Fibroblast of pulmonary artery (primary cell): ENCODE results near the gene CCNL1.

ENCODE experiments used
- DNase-seq: peaks from one replicate; pipeline ENCODE4 v3.0.0-alpha.2; 2010; ENCODE audit warnings: low read depth
- H3K4me3 ChIP-seq: replicated peaks from 2 replicates; pipeline ENCODE4 v1.5.1; 2011; ENCODE audit warnings: low read depth, mild to moderate bottlenecking, control low read depth, low read length, moderate library complexity
- TF ChIP-seq, protein P1 (sequence below): IDR thresholded peaks from 2 replicates; pipeline ENCODE4 v1.5.1; 2011; ENCODE audit warnings: mild to moderate bottlenecking, control low read depth, low read length, inconsistent platforms; ENCODE audit errors: missing control alignments

CCNL1 gene

DNA sequence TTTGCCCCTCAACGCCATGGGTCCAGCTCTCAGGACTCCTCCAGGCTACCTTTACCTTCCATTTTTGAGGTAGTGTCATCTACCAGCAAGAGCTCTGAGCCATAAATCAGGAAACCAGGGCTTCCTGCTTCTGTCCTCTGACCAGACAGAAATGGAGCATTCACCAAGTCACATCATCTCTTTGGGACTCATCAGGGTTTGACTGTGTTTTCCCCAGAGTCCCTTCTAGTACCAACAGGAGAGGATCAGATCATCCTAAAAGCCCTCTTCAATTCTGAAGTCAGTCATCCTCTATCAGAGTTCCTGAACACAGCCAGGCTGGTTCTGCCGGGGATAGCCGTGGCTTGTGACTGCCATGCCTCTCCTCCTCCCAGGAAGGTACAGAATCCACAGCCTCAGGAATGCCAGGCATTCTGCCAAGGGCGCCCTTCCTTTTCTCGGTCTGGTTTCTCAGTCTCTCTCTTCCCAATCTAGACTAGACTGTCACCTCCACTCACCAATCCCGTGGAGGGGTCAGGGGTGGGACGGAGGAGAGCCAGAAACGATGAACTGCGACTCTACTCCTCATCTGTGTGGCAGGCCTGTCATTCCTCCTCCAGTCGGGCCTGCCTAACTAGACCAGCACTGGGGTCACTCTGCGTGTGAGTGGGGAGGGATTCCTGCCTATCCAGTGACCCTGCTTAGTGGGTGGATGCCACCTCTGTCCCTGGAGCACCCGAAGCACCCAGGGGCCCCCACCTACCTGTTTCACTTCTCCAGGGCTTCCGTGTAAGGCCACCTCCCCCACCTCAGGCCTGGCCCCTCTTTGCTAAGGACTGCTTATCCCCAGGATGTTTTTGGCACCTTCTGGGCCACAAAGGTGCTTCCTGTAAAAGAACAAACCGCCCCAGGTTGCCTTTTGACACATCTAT lies 30.9 kb downstream of the CCNL1 start:
- peak; percentile 78 for DNase-seq
- TF ChIP-seq, protein P1, sequence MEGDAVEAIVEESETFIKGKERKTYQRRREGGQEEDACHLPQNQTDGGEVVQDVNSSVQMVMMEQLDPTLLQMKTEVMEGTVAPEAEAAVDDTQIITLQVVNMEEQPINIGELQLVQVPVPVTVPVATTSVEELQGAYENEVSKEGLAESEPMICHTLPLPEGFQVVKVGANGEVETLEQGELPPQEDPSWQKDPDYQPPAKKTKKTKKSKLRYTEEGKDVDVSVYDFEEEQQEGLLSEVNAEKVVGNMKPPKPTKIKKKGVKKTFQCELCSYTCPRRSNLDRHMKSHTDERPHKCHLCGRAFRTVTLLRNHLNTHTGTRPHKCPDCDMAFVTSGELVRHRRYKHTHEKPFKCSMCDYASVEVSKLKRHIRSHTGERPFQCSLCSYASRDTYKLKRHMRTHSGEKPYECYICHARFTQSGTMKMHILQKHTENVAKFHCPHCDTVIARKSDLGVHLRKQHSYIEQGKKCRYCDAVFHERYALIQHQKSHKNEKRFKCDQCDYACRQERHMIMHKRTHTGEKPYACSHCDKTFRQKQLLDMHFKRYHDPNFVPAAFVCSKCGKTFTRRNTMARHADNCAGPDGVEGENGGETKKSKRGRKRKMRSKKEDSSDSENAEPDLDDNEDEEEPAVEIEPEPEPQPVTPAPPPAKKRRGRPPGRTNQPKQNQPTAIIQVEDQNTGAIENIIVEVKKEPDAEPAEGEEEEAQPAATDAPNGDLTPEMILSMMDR, result no peak
- no peak overlapping the region for H3K4me3 ChIP-seq

DNA sequence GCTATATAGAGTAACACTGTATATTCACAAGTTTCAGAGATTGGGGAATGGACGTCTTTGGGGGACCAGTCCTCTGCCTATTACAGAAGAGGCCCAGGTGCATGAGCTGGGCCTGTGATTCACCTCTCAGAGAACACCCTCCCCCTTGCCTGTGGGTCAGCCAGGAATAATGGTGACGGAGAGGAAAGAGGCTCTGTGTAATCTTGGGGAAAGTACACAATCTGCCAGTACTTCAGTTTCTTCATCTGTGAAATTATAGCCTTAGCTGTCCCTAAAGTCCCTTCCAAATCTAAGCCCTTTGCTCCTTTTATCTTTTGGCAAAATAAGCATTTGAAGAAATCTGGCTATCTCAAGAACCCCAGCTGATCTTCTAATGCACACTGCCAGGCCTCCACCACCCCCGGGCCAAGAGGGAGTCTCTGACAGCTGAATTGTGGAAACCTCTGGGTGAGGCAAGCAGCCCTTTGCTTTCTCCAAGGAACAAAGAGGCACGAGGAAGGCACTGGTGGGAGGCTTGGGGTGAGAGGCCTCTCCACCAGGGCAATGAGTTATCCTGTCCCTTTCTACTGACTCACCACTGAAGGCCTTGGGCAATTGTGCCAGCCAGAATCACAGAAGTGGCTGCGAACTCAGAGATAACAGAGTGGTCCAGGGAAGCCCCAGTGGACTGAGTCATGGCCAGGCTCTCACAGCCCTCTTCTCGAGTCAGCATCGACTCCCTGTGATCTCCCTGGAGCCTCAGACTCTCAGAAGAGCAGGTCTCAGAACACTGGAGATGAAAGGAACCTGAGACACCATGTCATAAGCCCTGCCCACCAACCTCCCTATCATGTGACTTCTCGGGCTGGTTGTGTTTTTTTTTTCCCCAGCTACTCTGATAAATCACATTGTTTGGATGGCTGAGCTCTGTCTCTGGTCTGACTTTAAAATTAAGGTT lies 31.8 kb downstream of the CCNL1 start:
- no peak overlapping the region for H3K4me3 ChIP-seq

DNA sequence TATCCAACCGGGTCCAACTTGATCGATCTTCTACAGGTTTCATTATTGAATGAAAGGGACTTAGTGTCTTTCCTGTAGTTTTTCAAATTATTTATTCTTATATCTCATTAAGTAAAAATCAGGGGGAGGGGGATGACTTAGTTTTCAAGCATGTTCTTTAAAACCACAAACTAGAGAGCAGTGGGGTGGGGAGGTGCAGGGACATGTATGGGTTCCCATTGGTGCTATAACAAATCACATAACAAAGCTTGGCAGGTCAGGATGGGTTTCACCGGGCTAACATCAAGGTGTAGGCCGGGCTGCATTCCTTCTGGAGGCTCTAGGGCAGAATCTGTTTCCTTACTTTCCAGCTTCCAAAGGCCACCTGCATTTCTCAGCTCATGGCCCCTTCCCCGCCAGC lies 32.7 kb downstream of the CCNL1 start:
- DNase-seq, result no peak
- TF ChIP-seq, protein P1, result no peak

More for the DNA sequence above, 31.8 kb downstream of the CCNL1 start:
- peak; percentile 95 for DNase-seq
- TF ChIP-seq, protein P1, result no peak

DNA sequence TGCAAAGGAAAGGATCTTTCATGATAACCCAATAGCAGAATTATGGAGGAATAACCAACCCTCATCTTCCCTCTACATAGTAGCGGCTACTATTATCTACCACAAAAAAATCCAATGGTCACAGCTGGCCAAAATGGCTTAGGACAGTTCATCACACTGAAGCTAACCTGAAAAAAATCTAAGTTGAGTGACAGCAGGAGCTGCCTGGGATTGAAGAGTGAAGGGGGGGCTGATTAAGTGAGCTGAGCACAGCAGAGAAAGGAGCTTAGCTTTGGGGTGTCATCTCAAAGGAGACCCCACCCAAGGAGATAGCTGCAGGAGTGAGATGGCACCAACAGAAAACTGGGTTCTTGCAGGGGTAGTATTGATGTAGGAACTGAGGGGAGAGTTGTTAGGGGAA lies 33.6 kb downstream of the CCNL1 start:
- TF ChIP-seq, protein P1, result no peak
- DNase-seq, result no peak
- H3K4me3 ChIP-seq, result no peak overlapping the region

More for the DNA sequence above, 32.7 kb downstream of the CCNL1 start:
- no peak overlapping the region for H3K4me3 ChIP-seq

DNA sequence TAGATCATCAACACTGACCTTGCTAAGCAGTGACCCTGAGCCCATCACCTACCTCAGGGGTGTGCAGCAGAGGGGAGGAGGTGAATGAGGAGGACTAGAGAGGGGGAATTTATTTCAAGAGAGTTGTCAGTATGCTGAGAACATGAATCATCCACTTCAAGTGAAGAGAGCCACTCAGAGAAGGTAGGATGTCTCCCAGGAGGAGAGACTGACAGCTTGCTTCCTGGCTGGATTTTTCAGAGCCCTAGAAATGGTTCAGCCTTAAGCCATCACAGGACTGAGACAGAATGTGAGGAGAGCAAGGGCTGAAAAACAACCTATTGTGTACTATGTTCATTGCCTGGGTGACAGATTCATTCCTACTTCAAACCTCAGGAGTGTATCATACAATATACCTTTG lies 34.8 kb downstream of the CCNL1 start:
- TF ChIP-seq, protein P1, result no peak
- no peak overlapping the region for H3K4me3 ChIP-seq
- no peak for DNase-seq

DNA sequence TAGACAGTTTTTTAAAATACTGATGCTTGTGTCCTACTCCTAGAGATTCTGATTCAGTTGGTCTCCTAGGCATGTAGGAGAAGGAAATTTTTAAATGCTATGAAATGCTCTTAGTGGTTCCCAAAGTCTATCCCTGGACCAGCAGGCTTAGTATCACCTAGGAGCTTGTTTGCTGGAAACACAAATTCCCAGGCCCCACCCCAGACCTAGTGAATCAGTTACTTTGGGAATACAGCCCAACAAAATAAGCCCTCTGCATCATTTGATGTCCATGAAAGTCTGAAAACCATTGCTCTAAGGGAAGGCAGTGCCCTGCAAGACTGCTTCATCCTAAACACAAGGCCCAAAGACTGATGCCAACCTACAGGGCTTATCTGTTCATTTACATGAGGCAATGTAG lies 36.3 kb downstream of the CCNL1 start:
- TF ChIP-seq, protein P1, result no peak
- DNase-seq, result no peak
- H3K4me3 ChIP-seq, result no peak overlapping the region
